K562 (cell line): ENCODE data around the gene CNKSR1. TPM values are rescaled to one million over a fixed set of nuclear protein-coding genes. Genes with fewer than 3 reads are reported as not detected.

Source experiments
- ATAC-seq: fragments of 200-7000 bp; cut with Tn5 transposase; 3 replicates; pipeline ENCODE4 v1.9.1; 2020; ENCODE audit warnings: moderate library complexity
- BruUV-seq: library from RNA; stranded (reverse); fragments of 400-500 nt; replicated peaks from 2 replicates; lab custom pipeline; 2021; lab: Mats Ljungman, UMichigan
- CTCF ChIA-PET: fragments of 300-600 bp; formaldehyde crosslinking; extraction: SDS; loops from one replicate; lab custom pipeline; 2021; ENCODE audit warnings: low intra/inter-chr PET ratio; lab: Yijun Ruan, JAX
- POLR2A ChIA-PET: fragments of 300-600, 350-650 bp; sonication (Branson Sonifier 250); formaldehyde crosslinking; extraction: SDS; loops from one replicate; lab custom pipeline; 2021; ENCODE audit warnings: antibody characterized with exemption, inconsistent platforms; lab: Yijun Ruan, JAX
- DNase-seq, 4 experiments: peaks; one replicate each; pipeline versions ENCODE4 v3.0.0 to v3.0.0-alpha.2; 2011 to 2018; ENCODE audit warnings: low spot score in 3 of 4, mixed read lengths in 3 of 4; ENCODE audit errors: extremely low read depth in 1 of 4
- FAIRE-seq: peaks from 2 replicates; lab custom pipeline; 2011; peaks lifted over from hg19 to GRCh38; lab: Jason Lieb, UNC
- H2AFZ ChIP-seq: 2 replicates; pipeline ENCODE4 v1.6.0; 2011; ENCODE audit warnings: low read depth, low read length, control low read depth, inconsistent platforms
- H3K27ac ChIP-seq: fragments of 200-600 bp; 3 replicates; pipeline ENCODE4 v1.8.0; 2011; ENCODE audit warnings: low read depth, mild to moderate bottlenecking, control low read depth, inconsistent platforms, low read length, moderate library complexity, mixed read lengths; ENCODE audit errors: extremely low read depth
- H3K27me3 ChIP-seq, 2 experiments: fragments of 300-600 bp in 1 of 2; 2 replicates in 1 of 2; 3 replicates in 1 of 2; pipeline versions ENCODE4 v1.6.0 to v1.8.0; 2011; ENCODE audit warnings: inconsistent platforms in 2 of 2, low read length in 2 of 2, mild to moderate bottlenecking in 1 of 2, mixed read lengths in 1 of 2, moderate library complexity in 1 of 2; ENCODE audit not compliant: control insufficient read depth in 2 of 2, insufficient read depth in 2 of 2
- H3K36me3 ChIP-seq: fragments of 300-600 bp; 3 replicates; pipeline ENCODE4 v1.8.0; 2011; ENCODE audit warnings: mild to moderate bottlenecking, low read length, inconsistent platforms; ENCODE audit not compliant: control insufficient read depth, insufficient read depth
- H3K4me1 ChIP-seq, 2 experiments: fragments of 200-600 bp in 1 of 2; replicated peaks in 1 of 2; 2 replicates in 1 of 2; 3 replicates in 1 of 2; pipeline versions ENCODE4 v1.5.1 to v1.8.0; 2011; ENCODE audit warnings: inconsistent platforms in 2 of 2, low read length in 2 of 2, mild to moderate bottlenecking in 1 of 2, mixed read lengths in 1 of 2, moderate library complexity in 1 of 2; ENCODE audit not compliant: control insufficient read depth in 2 of 2, insufficient read depth in 2 of 2
- H3K4me2 ChIP-seq: 2 replicates; pipeline ENCODE4 v1.6.1; 2011; ENCODE audit warnings: low read length, control low read depth, inconsistent platforms, mixed read lengths; ENCODE audit not compliant: insufficient read depth
- H3K4me3 ChIP-seq: fragments of 200-600 bp; sonication (generic), shearing (Covaris generic); 2 replicates; pipeline ENCODE4 v1.5.1; 2016; ENCODE audit warnings: control low read depth, inconsistent platforms
- H3K79me2 ChIP-seq: fragments of 200-600 bp; 3 replicates; pipeline ENCODE4 v1.8.0; 2011; ENCODE audit warnings: low read length, inconsistent platforms; ENCODE audit not compliant: control insufficient read depth, insufficient read depth
- H3K9ac ChIP-seq, 2 experiments: 2 replicates each; pipeline versions ENCODE4 v1.6.0 to v1.6.1; 2011; ENCODE audit warnings: low read depth in 2 of 2, low read length in 2 of 2, control low read depth in 1 of 2, inconsistent platforms in 1 of 2, mild to moderate bottlenecking in 1 of 2, mixed read lengths in 1 of 2; ENCODE audit not compliant: insufficient read depth in 1 of 2
- H3K9me1 ChIP-seq: one replicate; pipeline ENCODE4 v1.6.0; 2011; ENCODE audit warnings: inconsistent platforms, mild to moderate bottlenecking, low read length, moderate library complexity; ENCODE audit not compliant: control insufficient read depth, insufficient read depth
- H3K9me3 ChIP-seq: replicated peaks from 2 replicates; pipeline ENCODE4 v1.5.1; 2011; ENCODE audit warnings: low read depth, low read length, inconsistent platforms; ENCODE audit not compliant: control insufficient read depth, insufficient read depth
- H4K20me1 ChIP-seq: replicated peaks from 2 replicates; pipeline ENCODE4 v1.6.1; 2011; ENCODE audit warnings: low read length, inconsistent platforms, mixed read lengths; ENCODE audit not compliant: control insufficient read depth, insufficient read depth
- ATF7 ChIP-seq: fragments of 450-650 bp; IDR thresholded peaks from 2 replicates; pipeline ENCODE4 v1.7.1; 2014; ENCODE audit warnings: mild to moderate bottlenecking, moderate library complexity
- CC2D1A ChIP-seq: fragments of 450-650 bp; IDR thresholded peaks from 2 replicates; pipeline ENCODE4 v1.6.1; 2017; ENCODE audit warnings: mild to moderate bottlenecking
- DPF2 ChIP-seq: fragments of 450-650 bp; IDR thresholded peaks from 2 replicates; pipeline ENCODE4 v1.6.1; 2016
- EP400 ChIP-seq: fragments of 450-650 bp; IDR thresholded peaks from 2 replicates; pipeline ENCODE4 v1.6.1; 2017; ENCODE audit warnings: antibody characterized with exemption, mild to moderate bottlenecking, moderate library complexity
- HMGXB4 ChIP-seq: sonication (generic); formaldehyde crosslinking; IDR thresholded peaks from 2 replicates; pipeline ENCODE4 v1.8.1; 2023; ENCODE audit warnings: mild to moderate bottlenecking, missing genetic modification reagents
- HOXB6 ChIP-seq: fragments of 250-450 bp; sonication (Bioruptor Pico); IDR thresholded peaks from 2 replicates; pipeline ENCODE4 v1.5.1; 2022; ENCODE audit warnings: mild to moderate bottlenecking, borderline replicate concordance
- KDM1A ChIP-seq, 2 experiments: fragments of 450-650 bp; IDR thresholded peaks; 2 replicates each; pipeline ENCODE4 v1.6.1; 2016; ENCODE audit warnings: mild to moderate bottlenecking in 2 of 2
- MAFK ChIP-seq: IDR thresholded peaks from 2 replicates; pipeline ENCODE4 v1.6.1; 2011; ENCODE audit warnings: low read length, improper control_type of control experiment
- NFRKB ChIP-seq: fragments of 450-650 bp; IDR thresholded peaks from 2 replicates; pipeline ENCODE4 v1.6.1; 2016; ENCODE audit warnings: low read depth
- PURB ChIP-seq: sonication (generic); formaldehyde crosslinking; IDR thresholded peaks from 2 replicates; pipeline ENCODE4 v1.9.0; 2021; ENCODE audit warnings: low read depth, mild to moderate bottlenecking, missing genetic modification reagents
- RBM25 ChIP-seq: fragments of 200-400 bp; formaldehyde crosslinking; IDR thresholded peaks from 2 replicates; pipeline ENCODE4 v1.6.1; 2018; ENCODE audit warnings: low read length, low read depth, moderate library complexity; ENCODE audit not compliant: severe bottlenecking
- SMARCE1 ChIP-seq: fragments of 450-650 bp; IDR thresholded peaks from 2 replicates; pipeline ENCODE4 v1.7.1; 2016; ENCODE audit warnings: mild to moderate bottlenecking
- ZKSCAN8 ChIP-seq: fragments of 200-800 bp; sonication (Bioruptor generic); IDR thresholded peaks from 2 replicates; pipeline ENCODE4 v1.6.1; 2016; ENCODE audit warnings: missing genetic modification characterization, missing compliant biosample characterization
- ZNF561 ChIP-seq: fragments of 450-650 bp; formaldehyde crosslinking; conservative IDR thresholded peaks from 2 replicates; pipeline ENCODE4 v1.4.0; 2020; ENCODE audit warnings: mild to moderate bottlenecking, moderate library complexity
- ZNF699 ChIP-seq: fragments of 250-450 bp; sonication (Bioruptor Pico); IDR thresholded peaks from 2 replicates; pipeline ENCODE4 v1.8.0; 2021; ENCODE audit warnings: mild to moderate bottlenecking, moderate library complexity; ENCODE audit not compliant: insufficient replicate concordance
- ZNF764 ChIP-seq: fragments of 250-450 bp; sonication (Bioruptor Pico); IDR thresholded peaks from 2 replicates; pipeline ENCODE4 v1.4.0; 2020; ENCODE audit warnings: low read depth, mild to moderate bottlenecking, moderate library complexity
- WGBS: fragments of 100-300 bp; shearing (Covaris generic); methylation state at CpG from one replicate; pipeline ENCODE4 v1.1.6; 2016; ENCODE audit warnings: low coverage, mixed read lengths; ENCODE audit not compliant: insufficient coverage; ENCODE audit errors: missing lambda C conversion rate; 5-methylcytosine and 5-hydroxymethylcytosine counted together
- in situ Hi-C: fragments of 300-500 bp; cut with MboI; formaldehyde crosslinking; loops from 4 replicates; pipeline ENCODE4 v1.15.0; 2018; ENCODE audit warnings: inconsistent platforms, mixed read lengths
- intact Hi-C: fragments of 100-400 bp; cut with micrococcal nuclease; formaldehyde crosslinking; loops from 2 replicates; pipeline ENCODE4 v1.14.2; 2022
- polyA plus RNA-seq, 8 experiments: library from polyadenylated mRNA; depleted of rRNA in 4 of 8; stranded (reverse) in 5 of 8; unstranded in 3 of 8; fragments of >200 nt; fragmentation: Nextera tagmentation in 2 of 8; fragmentation: Illumina TruSeq in 1 of 8; extraction: Ambion mirVana in 2 of 8; extraction: Trizol in 1 of 8; gene quantifications; 2 replicates each; pipeline versions ENCODE4 v1.2.1 to v1.2.3, GENCODE V29; 2011 to 2014; ENCODE audit warnings: inconsistent platforms in 1 of 8, missing spikeins in 1 of 8
- total RNA-seq, 7 experiments: library from RNA; depleted of rRNA in 6 of 7; stranded (reverse); fragments of >200 nt in 6 of 7; fragmentation: Illumina TruSeq in 2 of 7; extraction: Trizol in 2 of 7; gene quantifications; 2 replicates each; pipeline versions ENCODE4 v1.2.1 to v1.2.3, GENCODE V29; 2011 to 2021; ENCODE audit warnings: low replicate concordance in 1 of 7
- TF ChIP-seq, protein P1 (sequence below): sonication (generic); formaldehyde crosslinking; IDR thresholded peaks from 2 replicates; pipeline ENCODE4 v1.8.0; 2022; ENCODE audit warnings: mild to moderate bottlenecking, missing genetic modification reagents, borderline replicate concordance
- TF ChIP-seq, protein P2 (sequence below), 3 experiments: fragments of 200-800 bp in 1 of 3; sonication (Bioruptor generic) in 1 of 3; sonication (generic) in 1 of 3; formaldehyde crosslinking in 1 of 3; IDR thresholded peaks; 2 replicates each; pipeline versions ENCODE4 v1.6.1 to v1.8.0; 2016 to 2022; ENCODE audit warnings: mild to moderate bottlenecking in 2 of 3, missing compliant biosample characterization in 2 of 3, missing genetic modification characterization in 2 of 3, missing genetic modification reagents in 1 of 3

Gene CNKSR1
- total and polyA plus RNA-seq, 9 of the 15 experiments (the other 6 are each of a cell fraction or from before 2014, with no cell fraction given), result 0.03 to 2.8 (median 1.1) TPM

DNA sequence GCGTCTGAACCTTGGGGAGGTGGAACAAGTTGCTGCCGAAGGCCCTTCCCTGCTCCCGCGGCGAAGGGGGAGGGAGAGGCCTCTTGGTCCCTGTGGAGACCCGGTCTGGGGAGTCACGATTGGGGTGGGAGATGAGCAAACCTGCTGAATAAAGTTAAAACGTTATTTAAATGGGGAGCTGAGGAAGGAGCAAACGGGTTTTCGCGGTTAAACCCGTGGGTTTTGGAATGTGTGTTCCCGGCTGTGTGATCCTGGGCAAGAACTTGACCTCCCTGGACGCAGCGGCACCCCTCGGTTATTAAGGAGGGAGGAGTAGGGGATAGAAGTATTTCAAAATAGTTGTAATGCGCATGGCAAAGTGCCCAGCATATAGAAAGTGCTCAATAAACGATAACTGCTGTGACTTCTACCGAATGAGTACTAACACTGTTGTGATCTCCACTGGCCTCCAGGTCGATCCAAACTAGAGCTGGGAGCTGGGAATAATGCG is 15.0 kb upstream of the CNKSR1 start:
- Histone ChIP-seq H3K9me3 (no peaks in the 10 kb centered on the region), H3K79me2 (no peaks in the 10 kb centered on the region; the same call in 2 of the 3 replicates), H4K20me1 (no peaks in the 10 kb centered on the region), H3K27me3 (no peaks in the 10 kb centered on the region), H3K4me1 (peaks cover 29 to 55% of the 10 kb centered on the region in 2 experiments), H3K9ac (peak overlapping the region; percentile 78 to 95), H3K4me3 (peak overlapping the region; percentile 43), H3K36me3 (no peaks in the 10 kb centered on the region), H3K27ac (peak overlapping the region; percentile 80), H2AFZ (peak overlapping the region; percentile 99), H3K9me1 (no peaks in the 10 kb centered on the region), H3K4me2 (peak overlapping the region; percentile 87)
- in situ Hi-C loops (no loop called here), intact Hi-C loops (loop anchor here (1.0 kb wide), 1 partner anchor 57 kb away; no protein-coding TSS in a partner anchor)
- BruUV-seq, result TSS peak; percentile 87
- no peak for ATAC-seq
- 31% methylated on average over 21 of the region's 21 CpGs for WGBS
- no peak for DNase-seq
- peak; percentile 79 for FAIRE-seq
- POLR2A ChIA-PET, result interaction anchor here (0.5 to 1.8 kb wide), 5 partner anchors 17 to 192 kb away, joined by 3 to 5 read pairs (median 4); partner anchors contain the start of gene CRYBG2
- CTCF ChIA-PET, result interaction anchor here (0.5 to 2.6 kb wide), 7 partner anchors 17 to 148 kb away, joined by 3 to 26 read pairs (median 4); no protein-coding TSS in a partner anchor
- 0 out of 2 replicates have a peak, but pooled peaks have one; percentile 17 for TF ChIP-seq SMARCE1
- TF ChIP-seq, protein P1, sequence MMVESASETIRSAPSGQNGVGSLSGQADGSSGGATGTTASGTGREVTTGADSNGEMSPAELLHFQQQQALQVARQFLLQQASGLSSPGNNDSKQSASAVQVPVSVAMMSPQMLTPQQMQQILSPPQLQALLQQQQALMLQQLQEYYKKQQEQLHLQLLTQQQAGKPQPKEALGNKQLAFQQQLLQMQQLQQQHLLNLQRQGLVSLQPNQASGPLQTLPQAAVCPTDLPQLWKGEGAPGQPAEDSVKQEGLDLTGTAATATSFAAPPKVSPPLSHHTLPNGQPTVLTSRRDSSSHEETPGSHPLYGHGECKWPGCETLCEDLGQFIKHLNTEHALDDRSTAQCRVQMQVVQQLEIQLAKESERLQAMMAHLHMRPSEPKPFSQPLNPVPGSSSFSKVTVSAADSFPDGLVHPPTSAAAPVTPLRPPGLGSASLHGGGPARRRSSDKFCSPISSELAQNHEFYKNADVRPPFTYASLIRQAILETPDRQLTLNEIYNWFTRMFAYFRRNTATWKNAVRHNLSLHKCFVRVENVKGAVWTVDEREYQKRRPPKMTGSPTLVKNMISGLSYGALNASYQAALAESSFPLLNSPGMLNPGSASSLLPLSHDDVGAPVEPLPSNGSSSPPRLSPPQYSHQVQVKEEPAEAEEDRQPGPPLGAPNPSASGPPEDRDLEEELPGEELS (CRISPR knock-in tag), result no peak
- 0 out of 2 replicates have a peak, but pooled peaks have one; percentile 10 for TF ChIP-seq DPF2
- peak; percentile 31 for TF ChIP-seq RBM25
- TF ChIP-seq, protein P2, sequence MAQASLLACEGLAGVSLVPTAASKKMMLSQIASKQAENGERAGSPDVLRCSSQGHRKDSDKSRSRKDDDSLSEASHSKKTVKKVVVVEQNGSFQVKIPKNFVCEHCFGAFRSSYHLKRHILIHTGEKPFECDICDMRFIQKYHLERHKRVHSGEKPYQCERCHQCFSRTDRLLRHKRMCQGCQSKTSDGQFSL (CRISPR knock-in tag; IDR thresholded peaks at IDR 0.05), result no peak
- TF ChIP-seq, protein P2 (tag; IDR thresholded peaks at IDR 0.05), result no peak
- no peak for TF ChIP-seq MAFK
- TF ChIP-seq ZNF561 (CRISPR knock-in tag), result 0 out of 2 replicates have a peak, but pooled peaks have one; percentile 45
- no peak for TF ChIP-seq ZKSCAN8
- 0 out of 2 replicates have a peak, but pooled peaks have one; percentile 43 for TF ChIP-seq CC2D1A
- peak; percentile 46 to 47; a peak in 2 of 4 replicates for TF ChIP-seq KDM1A (IDR thresholded peaks at IDR 0.05)
- no peak for TF ChIP-seq EP400
- peak; percentile 8; the same call in 1 of the 2 replicates for TF ChIP-seq HMGXB4 (CRISPR knock-in tag)
- TF ChIP-seq ZNF699 (CRISPR knock-in tag), result no peak
- no peak for TF ChIP-seq PURB (CRISPR knock-in tag)
- peak; percentile 37; the same call in 1 of the 2 replicates for TF ChIP-seq NFRKB
- peak; percentile 18; the same call in 1 of the 2 replicates for TF ChIP-seq HOXB6
- TF ChIP-seq ATF7, result 0 out of 2 replicates have a peak, but pooled peaks have one; percentile 3
- no peak for TF ChIP-seq ZNF764 (CRISPR knock-in tag)
